Type B pancreatic cell (in vitro differentiated cells): ENCODE results near the gene RFTN2. TPM values are rescaled to one million over a fixed set of nuclear protein-coding genes. Genes with fewer than 3 reads are reported as not detected.

Experiments
- DNase-seq: peaks from one replicate; pipeline ENCODE4 v3.0.0; 2021; ENCODE audit warnings: mixed read lengths; ENCODE audit not compliant: unreplicated experiment; ENCODE audit errors: extremely low spot score
- H3K27ac Mint-ChIP-seq: 2 replicates; pipeline ENCODE4 v1.8.0; 2021; ENCODE audit warnings: mild to moderate bottlenecking, mixed read lengths
- H3K27me3 Mint-ChIP-seq: 2 replicates; pipeline ENCODE4 v1.8.0; 2021; ENCODE audit warnings: mixed read lengths
- H3K36me3 Mint-ChIP-seq: 2 replicates; pipeline ENCODE4 v1.8.0; 2021; ENCODE audit warnings: mixed read lengths
- H3K4me1 Mint-ChIP-seq: one replicate; pipeline ENCODE4 v1.8.0; 2021; ENCODE audit warnings: mixed read lengths; ENCODE audit not compliant: unreplicated experiment
- H3K4me3 Mint-ChIP-seq: 2 replicates; pipeline ENCODE4 v1.8.0; 2021; ENCODE audit warnings: mild to moderate bottlenecking, mixed read lengths
- H3K9me3 Mint-ChIP-seq: 2 replicates; pipeline ENCODE4 v1.8.0; 2021; ENCODE audit warnings: mixed read lengths
- total RNA-seq: library from RNA; stranded (reverse); gene quantifications from 2 replicates; pipeline ENCODE4 v1.2.1, GENCODE V29; 2021; ENCODE audit warnings: low replicate concordance
- TF ChIP-seq, protein P1 (sequence below): fragments of 200-600 bp; sonication (generic); conservative IDR thresholded peaks from 2 replicates; pipeline ENCODE4 v1.5.0; 2021; ENCODE audit warnings: antibody characterized with exemption, mild to moderate bottlenecking

RFTN2 gene
- total RNA-seq, 1 donor from 2014 or later: 14.9 TPM

DNA sequence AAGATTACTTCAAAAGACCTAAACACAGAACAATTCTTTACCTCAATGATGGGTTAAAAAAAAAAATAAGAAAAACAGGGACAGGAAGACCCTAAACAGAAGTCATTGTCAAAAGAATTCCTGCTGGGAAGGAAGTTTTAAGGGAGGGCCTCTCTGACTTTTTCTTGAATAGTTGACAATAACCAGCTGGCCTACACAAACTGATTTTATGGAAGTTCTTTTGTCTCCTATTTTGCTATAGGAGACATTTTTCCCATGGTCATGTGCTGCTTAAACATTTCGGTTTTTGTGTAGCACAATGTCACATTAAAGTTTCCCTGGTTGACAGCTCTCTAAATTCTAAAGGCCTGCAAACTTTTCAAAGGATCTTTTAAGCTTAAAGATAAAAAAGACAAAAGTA, 55.3 kb downstream of the RFTN2 start:
- Mint-ChIP-seq H3K27ac (no peak overlapping the region), H3K4me3 (no peak overlapping the region), H3K36me3 (peaks cover 5% of the 10 kb centered on the region), H3K27me3 (no peaks in the 10 kb centered on the region), H3K9me3 (no peaks in the 10 kb centered on the region), H3K4me1 (peaks cover 2% of the 10 kb centered on the region)
- TF ChIP-seq, protein P1, sequence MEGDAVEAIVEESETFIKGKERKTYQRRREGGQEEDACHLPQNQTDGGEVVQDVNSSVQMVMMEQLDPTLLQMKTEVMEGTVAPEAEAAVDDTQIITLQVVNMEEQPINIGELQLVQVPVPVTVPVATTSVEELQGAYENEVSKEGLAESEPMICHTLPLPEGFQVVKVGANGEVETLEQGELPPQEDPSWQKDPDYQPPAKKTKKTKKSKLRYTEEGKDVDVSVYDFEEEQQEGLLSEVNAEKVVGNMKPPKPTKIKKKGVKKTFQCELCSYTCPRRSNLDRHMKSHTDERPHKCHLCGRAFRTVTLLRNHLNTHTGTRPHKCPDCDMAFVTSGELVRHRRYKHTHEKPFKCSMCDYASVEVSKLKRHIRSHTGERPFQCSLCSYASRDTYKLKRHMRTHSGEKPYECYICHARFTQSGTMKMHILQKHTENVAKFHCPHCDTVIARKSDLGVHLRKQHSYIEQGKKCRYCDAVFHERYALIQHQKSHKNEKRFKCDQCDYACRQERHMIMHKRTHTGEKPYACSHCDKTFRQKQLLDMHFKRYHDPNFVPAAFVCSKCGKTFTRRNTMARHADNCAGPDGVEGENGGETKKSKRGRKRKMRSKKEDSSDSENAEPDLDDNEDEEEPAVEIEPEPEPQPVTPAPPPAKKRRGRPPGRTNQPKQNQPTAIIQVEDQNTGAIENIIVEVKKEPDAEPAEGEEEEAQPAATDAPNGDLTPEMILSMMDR: no peak
- no peak for DNase-seq

DNA sequence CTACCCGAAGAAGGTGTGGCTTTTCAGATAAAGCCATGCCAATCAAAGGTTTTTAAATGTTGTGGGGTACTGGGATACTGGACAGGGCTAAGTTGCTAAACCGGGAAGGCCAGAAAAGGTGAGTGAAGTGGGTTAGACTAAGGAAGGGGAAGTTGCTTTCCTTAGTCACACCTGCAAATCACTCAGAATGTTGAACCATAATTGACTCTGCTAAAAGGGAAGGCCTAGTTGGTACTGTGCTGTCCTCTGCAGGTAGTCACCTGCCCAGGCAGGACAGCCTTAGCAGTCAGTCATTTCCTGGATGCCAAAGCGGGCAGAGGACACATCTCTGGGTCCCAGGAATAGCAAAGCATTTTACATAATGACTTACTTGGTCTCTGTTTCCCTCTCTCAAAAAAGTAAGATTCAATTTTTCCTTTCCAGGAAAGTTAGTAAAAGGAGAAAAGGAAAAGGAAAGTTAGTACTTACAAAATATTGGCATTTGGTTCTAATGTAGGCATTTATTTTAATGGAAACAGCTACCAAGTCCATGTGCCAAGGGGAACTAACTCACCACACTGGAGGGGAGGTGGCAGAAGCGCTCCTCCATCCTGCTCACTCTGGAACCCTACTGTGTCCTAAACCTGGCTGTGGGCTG, 60.3 kb downstream of the RFTN2 start:
- Mint-ChIP-seq H3K27ac (peak overlapping the region; percentile 92), H3K4me1 (peaks cover 9% of the 10 kb centered on the region), H3K4me3 (peak overlapping the region; percentile 16), H3K36me3 (peaks cover 14% of the 10 kb centered on the region), H3K9me3 (no peaks in the 10 kb centered on the region), H3K27me3 (no peaks in the 10 kb centered on the region)
- DNase-seq: no peak
- TF ChIP-seq, protein P1: no peak

DNA sequence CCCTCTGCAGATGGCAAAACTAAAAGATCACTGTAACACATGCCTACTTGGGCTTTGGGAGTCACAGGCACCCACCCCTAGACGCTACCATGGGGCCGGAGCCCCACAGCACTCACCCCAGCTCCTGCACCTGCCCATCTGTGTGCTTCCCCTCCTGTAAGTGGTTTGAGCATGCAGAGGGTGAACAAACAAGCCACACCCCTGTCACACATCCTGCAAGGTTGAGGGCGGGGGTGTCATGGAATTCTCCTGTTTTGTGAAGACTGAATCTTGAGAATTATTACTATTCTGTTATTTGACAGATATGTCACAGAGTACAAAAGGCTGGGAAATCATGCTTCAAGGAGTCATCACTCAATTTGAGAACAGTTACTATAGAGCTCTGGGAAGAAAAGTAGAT, 60.9 kb downstream of the RFTN2 start:
- H3K9me3 Mint-ChIP-seq: no peaks in the 10 kb centered on the region
- peak overlapping the region; percentile 92 for H3K27ac Mint-ChIP-seq
- TF ChIP-seq, protein P1: no peak
- H3K36me3 Mint-ChIP-seq: peaks cover 15% of the 10 kb centered on the region
- peak overlapping the region; percentile 16 for H3K4me3 Mint-ChIP-seq
- no peak for DNase-seq
- no peaks in the 10 kb centered on the region for H3K27me3 Mint-ChIP-seq
- H3K4me1 Mint-ChIP-seq: peaks cover 9% of the 10 kb centered on the region

DNA sequence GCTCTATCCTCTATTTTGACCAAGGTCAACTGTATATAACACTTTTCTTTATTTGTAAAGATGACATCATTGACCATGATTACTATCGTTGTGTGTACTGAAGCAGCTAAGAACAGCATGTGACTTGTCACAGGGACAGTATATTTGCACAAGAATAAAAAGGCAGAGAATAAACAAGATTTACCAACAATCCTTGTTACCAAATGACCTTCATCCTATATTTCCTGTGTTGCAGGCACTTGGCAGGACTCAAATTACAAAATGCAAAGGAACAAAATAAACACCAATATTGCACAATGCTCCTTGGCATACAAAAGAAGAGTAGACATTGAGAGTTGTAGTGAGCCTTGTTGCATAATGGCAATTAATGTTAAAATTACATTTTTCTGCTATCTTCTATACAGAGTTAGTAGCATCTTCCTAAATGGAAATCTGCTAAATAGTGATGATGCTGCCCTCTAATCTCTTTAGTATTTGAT, 61.8 kb downstream of the RFTN2 start:
- DNase-seq: no peak
- Mint-ChIP-seq H3K4me1 (peaks cover 9% of the 10 kb centered on the region), H3K9me3 (no peaks in the 10 kb centered on the region), H3K27ac (no peak overlapping the region), H3K27me3 (no peaks in the 10 kb centered on the region), H3K36me3 (peaks cover 22% of the 10 kb centered on the region), H3K4me3 (no peak overlapping the region)
- TF ChIP-seq, protein P1: no peak

DNA sequence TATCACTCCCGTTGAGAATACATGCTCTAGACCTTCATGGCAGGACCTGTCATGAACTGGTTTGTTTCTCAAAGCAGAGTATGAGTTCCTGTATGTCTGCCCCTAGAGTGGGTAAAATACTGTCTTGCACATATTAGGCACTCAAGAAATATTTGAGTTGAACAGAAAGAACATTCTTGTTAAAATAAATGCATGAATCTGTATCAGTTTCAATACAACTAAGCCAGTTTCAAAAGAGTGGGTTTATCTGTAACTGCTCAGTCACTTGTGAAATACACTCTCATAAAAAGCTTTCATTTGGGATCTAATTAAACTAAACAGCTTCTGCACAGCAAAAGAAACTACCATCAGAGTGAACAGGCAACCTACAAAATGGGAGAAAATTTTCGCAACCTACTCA, 69.2 kb downstream of the RFTN2 start:
- H3K27me3 Mint-ChIP-seq: no peaks in the 10 kb centered on the region
- no peaks in the 10 kb centered on the region for H3K4me1 Mint-ChIP-seq
- TF ChIP-seq, protein P1: no peak
- no peaks in the 10 kb centered on the region for H3K9me3 Mint-ChIP-seq
- peaks cover 25% of the 10 kb centered on the region for H3K36me3 Mint-ChIP-seq
- no peak for DNase-seq
- H3K4me3 Mint-ChIP-seq: no peak overlapping the region
- H3K27ac Mint-ChIP-seq: no peak overlapping the region
